HepG2 (cell line): ENCODE results near the gene LMTK2. TPM values are rescaled to one million over a fixed set of nuclear protein-coding genes. Genes with fewer than 3 reads are reported as not detected.

Source experiments
- ARID2 ChIP-seq: sonication (generic); formaldehyde crosslinking; IDR thresholded peaks from 2 replicates; pipeline ENCODE4 v1.8.1; 2022; ENCODE audit warnings: mild to moderate bottlenecking, missing genetic modification reagents, borderline replicate concordance
- GATAD1 ChIP-seq: IDR thresholded peaks from 2 replicates; pipeline ENCODE4 v1.6.1; 2016; ENCODE audit warnings: missing genetic modification reagents, missing compliant biosample characterization
- GLI4 ChIP-seq: sonication (generic); formaldehyde crosslinking; IDR thresholded peaks from 2 replicates; pipeline ENCODE4 v1.5.1; 2020; ENCODE audit warnings: missing genetic modification reagents, mild to moderate bottlenecking, moderate library complexity, borderline replicate concordance
- HOXA5 ChIP-seq: sonication (generic); formaldehyde crosslinking; IDR thresholded peaks from 2 replicates; pipeline ENCODE4 v1.4.0; 2020; ENCODE audit warnings: missing genetic modification reagents
- HOXD1 ChIP-seq: sonication (generic); formaldehyde crosslinking; IDR thresholded peaks from 2 replicates; pipeline ENCODE4 v1.5.0; 2020; ENCODE audit warnings: missing genetic modification reagents
- IKZF1 ChIP-seq: fragments of 450-650 bp; IDR thresholded peaks from 2 replicates; pipeline ENCODE4 v1.7.1; 2016
- IRX3 ChIP-seq: sonication (generic); formaldehyde crosslinking; IDR thresholded peaks from 2 replicates; pipeline ENCODE4 v1.8.1; 2023; ENCODE audit warnings: mild to moderate bottlenecking, low read depth, missing genetic modification reagents, borderline replicate concordance
- KDM2A ChIP-seq: sonication (generic); formaldehyde crosslinking; IDR thresholded peaks from 2 replicates; pipeline ENCODE4 v1.4.0; 2020; ENCODE audit warnings: low read depth, missing genetic modification reagents, borderline replicate concordance
- MBD4 ChIP-seq: IDR thresholded peaks from 2 replicates; pipeline ENCODE4 v1.6.1; 2012; ENCODE audit warnings: low read length, inconsistent platforms, borderline replicate concordance
- MEF2D ChIP-seq: sonication (generic); formaldehyde crosslinking; IDR thresholded peaks from 2 replicates; pipeline ENCODE4 v1.5.1; 2020; ENCODE audit warnings: mild to moderate bottlenecking, missing genetic modification reagents
- NPAS2 ChIP-seq: sonication (generic); formaldehyde crosslinking; IDR thresholded peaks from 2 replicates; pipeline ENCODE4 v1.8.0; 2022; ENCODE audit warnings: mild to moderate bottlenecking, missing genetic modification reagents, borderline replicate concordance
- RARA ChIP-seq: IDR thresholded peaks from 2 replicates; pipeline ENCODE4 v1.6.1; 2016; ENCODE audit warnings: missing genetic modification reagents, missing compliant biosample characterization
- SRY ChIP-seq: sonication (generic); formaldehyde crosslinking; IDR thresholded peaks from 2 replicates; pipeline ENCODE4 v1.8.0; 2022; ENCODE audit warnings: mild to moderate bottlenecking, missing genetic modification reagents
- TCF7L2 ChIP-seq: IDR thresholded peaks from 2 replicates; pipeline ENCODE4 v1.6.1; 2011; ENCODE audit warnings: mild to moderate bottlenecking, low read depth, low read length, moderate library complexity
- ZNF33A ChIP-seq: sonication (generic); formaldehyde crosslinking; IDR thresholded peaks from 2 replicates; pipeline ENCODE4 v1.5.1; 2020; ENCODE audit warnings: missing genetic modification reagents, mild to moderate bottlenecking, moderate library complexity, borderline replicate concordance
- ZNF383 ChIP-seq: sonication (generic); formaldehyde crosslinking; IDR thresholded peaks from 2 replicates; pipeline ENCODE4 v1.4.0; 2020; ENCODE audit warnings: missing genetic modification reagents, mild to moderate bottlenecking, borderline replicate concordance
- polyA plus RNA-seq, 8 experiments: library from polyadenylated mRNA; depleted of rRNA in 3 of 8; stranded (reverse) in 7 of 8; unstranded in 1 of 8; fragments of >200 nt; fragmentation: Illumina TruSeq in 4 of 8; extraction: Trizol in 4 of 8; gene quantifications; 2 replicates each; pipeline versions ENCODE4 v1.2.1 to v1.2.3, GENCODE V29; 2011 to 2016; ENCODE audit warnings: low read depth in 4 of 8, missing spikeins in 1 of 8, mixed read lengths in 1 of 8; ENCODE audit not compliant: insufficient read depth in 1 of 8
- total RNA-seq, 5 experiments: library from RNA; depleted of rRNA; stranded (reverse); fragments of >200 nt; fragmentation: Illumina TruSeq; extraction: Trizol; gene quantifications; 2 replicates each; pipeline ENCODE4 v1.2.3, GENCODE V29; 2016; ENCODE audit warnings: low read depth in 1 of 5
- TF ChIP-seq, protein P1 (sequence below), 2 experiments: sonication (generic) in 1 of 2; formaldehyde crosslinking in 1 of 2; IDR thresholded peaks; 2 replicates each; pipeline versions ENCODE4 v1.5.1 to v1.6.1; 2011 to 2020; ENCODE audit warnings: borderline replicate concordance in 1 of 2, low read depth in 1 of 2, low read length in 1 of 2, mild to moderate bottlenecking in 1 of 2, missing genetic modification reagents in 1 of 2, moderate library complexity in 1 of 2
- TF ChIP-seq, protein P2 (sequence below): sonication (generic); formaldehyde crosslinking; IDR thresholded peaks from 2 replicates; pipeline ENCODE4 v1.5.1; 2020; ENCODE audit warnings: missing genetic modification reagents, mild to moderate bottlenecking, borderline replicate concordance
- TF ChIP-seq, protein P3 (sequence below): sonication (generic); formaldehyde crosslinking; IDR thresholded peaks from 2 replicates; pipeline ENCODE4 v1.5.0; 2020; ENCODE audit warnings: missing genetic modification reagents
- TF ChIP-seq, protein P4 (sequence below): IDR thresholded peaks from 2 replicates; pipeline ENCODE4 v1.4.0; 2020; ENCODE audit warnings: mild to moderate bottlenecking, missing genetic modification reagents
- TF ChIP-seq, protein P5 (sequence below): sonication (generic); formaldehyde crosslinking; IDR thresholded peaks from 2 replicates; pipeline ENCODE4 v1.8.1; 2022; ENCODE audit warnings: mild to moderate bottlenecking, missing genetic modification reagents

The LMTK2 gene
- total and polyA plus RNA-seq, 2 of the 13 experiments (the other 11 are each of a cell fraction or from before 2014, with no cell fraction given): 9.5 to 11.7 TPM

DNA sequence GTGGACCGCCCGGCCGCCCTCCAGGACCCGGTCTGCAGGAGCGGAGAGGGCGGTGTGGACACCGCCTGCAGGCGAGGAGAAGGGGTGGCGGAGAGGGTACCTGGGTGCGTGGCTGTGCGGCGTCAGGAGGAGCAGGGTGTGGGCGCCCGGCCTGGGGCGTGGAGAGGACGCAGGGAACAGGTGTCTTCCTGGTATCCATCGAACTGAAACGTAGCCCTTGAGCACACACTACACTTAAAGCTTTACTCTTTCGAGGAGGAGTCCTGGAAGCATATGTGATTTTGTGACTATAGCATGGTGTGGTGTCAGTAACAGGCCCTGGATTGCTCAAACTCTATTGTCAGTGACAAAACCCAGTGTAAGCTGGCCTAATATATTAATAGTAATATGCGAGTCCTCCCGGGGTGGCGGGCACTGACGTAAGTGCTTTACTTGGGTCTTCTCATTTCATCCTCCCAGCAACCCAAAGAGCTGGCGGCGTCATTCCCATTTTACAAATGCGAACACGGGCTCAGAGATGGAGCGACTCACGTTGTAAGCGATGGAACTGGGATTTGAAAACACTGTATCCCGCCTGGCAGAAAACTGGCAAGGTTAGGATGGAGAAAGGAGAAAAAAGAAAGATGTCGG is 145.9 kb downstream of the LMTK2 start (continued):
- TF ChIP-seq, protein P1, sequence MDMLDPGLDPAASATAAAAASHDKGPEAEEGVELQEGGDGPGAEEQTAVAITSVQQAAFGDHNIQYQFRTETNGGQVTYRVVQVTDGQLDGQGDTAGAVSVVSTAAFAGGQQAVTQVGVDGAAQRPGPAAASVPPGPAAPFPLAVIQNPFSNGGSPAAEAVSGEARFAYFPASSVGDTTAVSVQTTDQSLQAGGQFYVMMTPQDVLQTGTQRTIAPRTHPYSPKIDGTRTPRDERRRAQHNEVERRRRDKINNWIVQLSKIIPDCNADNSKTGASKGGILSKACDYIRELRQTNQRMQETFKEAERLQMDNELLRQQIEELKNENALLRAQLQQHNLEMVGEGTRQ (IDR thresholded peaks at IDR 0.05; ENCODE audit: low read depth, low read length): no peak
- TF ChIP-seq, protein P1 (CRISPR knock-in tag; IDR thresholded peaks at IDR 0.05; ENCODE audit: borderline replicate concordance): no peak
- TF ChIP-seq, protein P2, sequence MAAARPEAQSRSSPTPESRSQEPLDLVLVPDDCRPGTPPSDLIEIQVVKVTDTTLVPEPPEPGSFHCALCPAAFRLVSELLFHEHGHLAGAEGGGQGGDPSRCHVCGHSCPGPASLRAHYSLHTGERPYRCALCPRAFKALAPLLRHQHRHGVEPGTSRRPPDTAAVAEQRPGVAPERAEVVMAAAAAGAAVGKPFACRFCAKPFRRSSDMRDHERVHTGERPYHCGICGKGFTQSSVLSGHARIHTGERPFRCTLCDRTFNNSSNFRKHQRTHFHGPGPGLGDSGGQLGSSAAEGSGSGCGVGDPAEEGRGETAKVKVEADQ (CRISPR knock-in tag): no peak
- no peak for TF ChIP-seq IKZF1
- no peak for TF ChIP-seq ZNF33A (CRISPR knock-in tag)
- no peak for TF ChIP-seq ARID2
- TF ChIP-seq TCF7L2: no peak
- no peak for TF ChIP-seq GATAD1 (CRISPR knock-in tag)
- no peak for TF ChIP-seq ZNF383
- no peak for TF ChIP-seq GLI4 (CRISPR knock-in tag)
- TF ChIP-seq NPAS2 (CRISPR knock-in tag): no peak
- TF ChIP-seq HOXD1 (CRISPR knock-in tag): no peak
- no peak for TF ChIP-seq RARA (CRISPR knock-in tag)
- TF ChIP-seq, protein P3, sequence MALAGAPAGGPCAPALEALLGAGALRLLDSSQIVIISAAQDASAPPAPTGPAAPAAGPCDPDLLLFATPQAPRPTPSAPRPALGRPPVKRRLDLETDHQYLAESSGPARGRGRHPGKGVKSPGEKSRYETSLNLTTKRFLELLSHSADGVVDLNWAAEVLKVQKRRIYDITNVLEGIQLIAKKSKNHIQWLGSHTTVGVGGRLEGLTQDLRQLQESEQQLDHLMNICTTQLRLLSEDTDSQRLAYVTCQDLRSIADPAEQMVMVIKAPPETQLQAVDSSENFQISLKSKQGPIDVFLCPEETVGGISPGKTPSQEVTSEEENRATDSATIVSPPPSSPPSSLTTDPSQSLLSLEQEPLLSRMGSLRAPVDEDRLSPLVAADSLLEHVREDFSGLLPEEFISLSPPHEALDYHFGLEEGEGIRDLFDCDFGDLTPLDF (CRISPR knock-in tag): no peak; the same call in 1 of the 2 replicates
- TF ChIP-seq IRX3 (CRISPR knock-in tag): no peak
- peak; percentile 20; the same call in 1 of the 2 replicates for TF ChIP-seq SRY
- TF ChIP-seq HOXA5 (CRISPR knock-in tag): no peak
- TF ChIP-seq MBD4: no peak
- peak; percentile 1; the same call in 1 of the 2 replicates for TF ChIP-seq KDM2A (CRISPR knock-in tag)
- TF ChIP-seq, protein P4, sequence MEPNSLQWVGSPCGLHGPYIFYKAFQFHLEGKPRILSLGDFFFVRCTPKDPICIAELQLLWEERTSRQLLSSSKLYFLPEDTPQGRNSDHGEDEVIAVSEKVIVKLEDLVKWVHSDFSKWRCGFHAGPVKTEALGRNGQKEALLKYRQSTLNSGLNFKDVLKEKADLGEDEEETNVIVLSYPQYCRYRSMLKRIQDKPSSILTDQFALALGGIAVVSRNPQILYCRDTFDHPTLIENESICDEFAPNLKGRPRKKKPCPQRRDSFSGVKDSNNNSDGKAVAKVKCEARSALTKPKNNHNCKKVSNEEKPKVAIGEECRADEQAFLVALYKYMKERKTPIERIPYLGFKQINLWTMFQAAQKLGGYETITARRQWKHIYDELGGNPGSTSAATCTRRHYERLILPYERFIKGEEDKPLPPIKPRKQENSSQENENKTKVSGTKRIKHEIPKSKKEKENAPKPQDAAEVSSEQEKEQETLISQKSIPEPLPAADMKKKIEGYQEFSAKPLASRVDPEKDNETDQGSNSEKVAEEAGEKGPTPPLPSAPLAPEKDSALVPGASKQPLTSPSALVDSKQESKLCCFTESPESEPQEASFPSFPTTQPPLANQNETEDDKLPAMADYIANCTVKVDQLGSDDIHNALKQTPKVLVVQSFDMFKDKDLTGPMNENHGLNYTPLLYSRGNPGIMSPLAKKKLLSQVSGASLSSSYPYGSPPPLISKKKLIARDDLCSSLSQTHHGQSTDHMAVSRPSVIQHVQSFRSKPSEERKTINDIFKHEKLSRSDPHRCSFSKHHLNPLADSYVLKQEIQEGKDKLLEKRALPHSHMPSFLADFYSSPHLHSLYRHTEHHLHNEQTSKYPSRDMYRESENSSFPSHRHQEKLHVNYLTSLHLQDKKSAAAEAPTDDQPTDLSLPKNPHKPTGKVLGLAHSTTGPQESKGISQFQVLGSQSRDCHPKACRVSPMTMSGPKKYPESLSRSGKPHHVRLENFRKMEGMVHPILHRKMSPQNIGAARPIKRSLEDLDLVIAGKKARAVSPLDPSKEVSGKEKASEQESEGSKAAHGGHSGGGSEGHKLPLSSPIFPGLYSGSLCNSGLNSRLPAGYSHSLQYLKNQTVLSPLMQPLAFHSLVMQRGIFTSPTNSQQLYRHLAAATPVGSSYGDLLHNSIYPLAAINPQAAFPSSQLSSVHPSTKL (CRISPR knock-in tag): no peak; the same call in 1 of the 2 replicates
- TF ChIP-seq, protein P5, sequence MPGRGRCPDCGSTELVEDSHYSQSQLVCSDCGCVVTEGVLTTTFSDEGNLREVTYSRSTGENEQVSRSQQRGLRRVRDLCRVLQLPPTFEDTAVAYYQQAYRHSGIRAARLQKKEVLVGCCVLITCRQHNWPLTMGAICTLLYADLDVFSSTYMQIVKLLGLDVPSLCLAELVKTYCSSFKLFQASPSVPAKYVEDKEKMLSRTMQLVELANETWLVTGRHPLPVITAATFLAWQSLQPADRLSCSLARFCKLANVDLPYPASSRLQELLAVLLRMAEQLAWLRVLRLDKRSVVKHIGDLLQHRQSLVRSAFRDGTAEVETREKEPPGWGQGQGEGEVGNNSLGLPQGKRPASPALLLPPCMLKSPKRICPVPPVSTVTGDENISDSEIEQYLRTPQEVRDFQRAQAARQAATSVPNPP: no peak
- TF ChIP-seq MEF2D (CRISPR knock-in tag): no peak
